DOHH2 (cell line): ENCODE data around the gene AMBRA1.

ENCODE experiments used
- EZH2phosphoT487 ChIP-seq: fragments of 200-600 bp; sonication (generic); IDR thresholded peaks from 2 replicates; pipeline ENCODE4 v1.6.1; 2017; ENCODE audit warnings: borderline replicate concordance, mild to moderate bottlenecking, antibody characterized with exemption, low read length, moderate library complexity, mixed read lengths
- TF ChIP-seq, protein P1 (sequence below): fragments of 200-600 bp; sonication (generic); IDR thresholded peaks from one replicate; pipeline ENCODE4 v1.5.1; 2014; ENCODE audit warnings: antibody characterized with exemption, mild to moderate bottlenecking, low read depth, low read length; ENCODE audit not compliant: poor library complexity, severe bottlenecking

DNA sequence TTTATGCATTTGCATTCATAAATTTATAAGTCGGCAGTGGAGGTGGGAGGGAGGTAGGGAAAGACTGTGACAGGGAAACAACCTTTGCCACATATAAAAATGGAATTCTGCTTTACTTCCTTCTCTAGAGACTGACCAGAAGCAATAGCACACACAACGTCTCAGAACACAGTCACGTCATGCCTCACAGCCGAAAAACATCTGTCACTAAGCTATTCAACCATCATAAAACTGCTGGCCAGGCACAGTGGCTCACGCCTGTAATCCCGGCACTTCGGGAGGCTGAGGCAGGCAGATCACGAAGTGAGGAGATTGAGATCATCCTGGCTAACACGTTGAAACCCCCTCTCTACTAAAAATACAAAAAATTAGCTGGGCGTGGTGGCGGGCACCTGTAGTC is 101.3 kb downstream of the AMBRA1 start:
- TF ChIP-seq, protein P1, sequence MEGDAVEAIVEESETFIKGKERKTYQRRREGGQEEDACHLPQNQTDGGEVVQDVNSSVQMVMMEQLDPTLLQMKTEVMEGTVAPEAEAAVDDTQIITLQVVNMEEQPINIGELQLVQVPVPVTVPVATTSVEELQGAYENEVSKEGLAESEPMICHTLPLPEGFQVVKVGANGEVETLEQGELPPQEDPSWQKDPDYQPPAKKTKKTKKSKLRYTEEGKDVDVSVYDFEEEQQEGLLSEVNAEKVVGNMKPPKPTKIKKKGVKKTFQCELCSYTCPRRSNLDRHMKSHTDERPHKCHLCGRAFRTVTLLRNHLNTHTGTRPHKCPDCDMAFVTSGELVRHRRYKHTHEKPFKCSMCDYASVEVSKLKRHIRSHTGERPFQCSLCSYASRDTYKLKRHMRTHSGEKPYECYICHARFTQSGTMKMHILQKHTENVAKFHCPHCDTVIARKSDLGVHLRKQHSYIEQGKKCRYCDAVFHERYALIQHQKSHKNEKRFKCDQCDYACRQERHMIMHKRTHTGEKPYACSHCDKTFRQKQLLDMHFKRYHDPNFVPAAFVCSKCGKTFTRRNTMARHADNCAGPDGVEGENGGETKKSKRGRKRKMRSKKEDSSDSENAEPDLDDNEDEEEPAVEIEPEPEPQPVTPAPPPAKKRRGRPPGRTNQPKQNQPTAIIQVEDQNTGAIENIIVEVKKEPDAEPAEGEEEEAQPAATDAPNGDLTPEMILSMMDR = no peak
- TF ChIP-seq EZH2phosphoT487 = no peak
